Measurements from ENCODE around the gene FCRLB.
"Not testable (repeated sequence)": the region's sequence is repeated elsewhere in the genome, so short reads cannot be mapped to it uniquely, and the experiment has no call there.

Gene FCRLB

GRCh38 chr1:161739865-161740566 is 18.7 kb downstream of the FCRLB start:
- Histone ChIP-seq H3K4me1 (no peaks in the 10 kb centered on the region), H3K9me3 (no peaks in the 10 kb centered on the region), H3K36me3 (replicated peaks) (no peaks in the 10 kb centered on the region), H3K27me3 (ENCODE audit: low read depth) (no peaks in the 10 kb centered on the region), H3K4me3 (no peak overlapping the region)
- no peak for DNase-seq (ENCODE audit: low spot score in 2 of 2)
- in situ Hi-C loops (cut with MboI; ENCODE audit: low sequenced_read_pairs): loop anchor here (5.0 to 25.0 kb wide), 3 partner anchors 255 to 553 kb away; partner anchors contain the start of genes ADAMTS4 and B4GALT3

- no peak for DNase-seq (ENCODE audit: low spot score in 2 of 2)
- Histone ChIP-seq H3K27me3 (ENCODE audit: low read depth) (no peaks in the 10 kb centered on the region), H3K4me3 (no peak overlapping the region), H3K36me3 (replicated peaks) (no peaks in the 10 kb centered on the region), H3K9me3 (no peaks in the 10 kb centered on the region), H3K4me1 (no peaks in the 10 kb centered on the region)
- in situ Hi-C loops (cut with MboI; ENCODE audit: low sequenced_read_pairs): loop anchor here (5.0 to 25.0 kb wide), 3 partner anchors 256 to 554 kb away; partner anchors contain the start of genes ADAMTS4 and B4GALT3
Observed at GRCh38 chr1:161740921-161741320, 19.6 kb downstream of the FCRLB start.

- in situ Hi-C loops (cut with MboI; ENCODE audit: low sequenced_read_pairs): loop anchor here (5.0 to 25.0 kb wide), 3 partner anchors 258 to 556 kb away; partner anchors contain the start of genes ADAMTS4 and B4GALT3
- Histone ChIP-seq H3K4me3 (no peak overlapping the region), H3K4me1 (no peaks in the 10 kb centered on the region), H3K9me3 (no peaks in the 10 kb centered on the region), H3K36me3 (replicated peaks) (no peaks in the 10 kb centered on the region), H3K27me3 (ENCODE audit: low read depth) (no peaks in the 10 kb centered on the region)
- no peak for DNase-seq (ENCODE audit: low spot score in 2 of 2)
Observed at GRCh38 chr1:161743231-161743630, 21.9 kb downstream of the FCRLB start.

GRCh38 chr1:161747801-161748200 is 26.5 kb downstream of the FCRLB start:
- Histone ChIP-seq H3K4me3 (no peak overlapping the region), H3K36me3 (replicated peaks) (peaks cover 21% of the 10 kb centered on the region), H3K4me1 (peaks cover 9% of the 10 kb centered on the region), H3K27me3 (ENCODE audit: low read depth) (no peaks in the 10 kb centered on the region; the same call in 1 of the 2 replicates), H3K9me3 (no peaks in the 10 kb centered on the region)
- in situ Hi-C loops (cut with MboI; ENCODE audit: low sequenced_read_pairs): loop anchor here (10.0 to 25.0 kb wide), 2 partner anchors 263 to 560 kb away; partner anchors contain the start of genes ADAMTS4 and B4GALT3
- DNase-seq (ENCODE audit: low spot score in 2 of 2): no peak

GRCh38 chr1:161749509-161750407 is 28.4 kb downstream of the FCRLB start, which contains the start of gene DUSP12:
DUSP12 (plus strand) TSS chr1:161749786; CDS start chr1:161749802, 16 bp downstream.
- Histone ChIP-seq H3K4me1 (peaks cover 9% of the 10 kb centered on the region), H3K9me3 (no peaks in the 10 kb centered on the region), H3K27me3 (ENCODE audit: low read depth) (no peaks in the 10 kb centered on the region; the same call in 1 of the 2 replicates), H3K4me3 (peak within 1 kb of the TSS; percentile 94), H3K36me3 (replicated peaks) (peaks cover 41% of the 10 kb centered on the region)
- peak; percentile 88 to 97 for DNase-seq (ENCODE audit: low spot score in 2 of 2)
- in situ Hi-C loops (cut with MboI; ENCODE audit: low sequenced_read_pairs): loop anchor here (10.0 to 25.0 kb wide), 2 partner anchors 265 to 562 kb away; partner anchors contain the start of genes ADAMTS4 and B4GALT3

DNA sequence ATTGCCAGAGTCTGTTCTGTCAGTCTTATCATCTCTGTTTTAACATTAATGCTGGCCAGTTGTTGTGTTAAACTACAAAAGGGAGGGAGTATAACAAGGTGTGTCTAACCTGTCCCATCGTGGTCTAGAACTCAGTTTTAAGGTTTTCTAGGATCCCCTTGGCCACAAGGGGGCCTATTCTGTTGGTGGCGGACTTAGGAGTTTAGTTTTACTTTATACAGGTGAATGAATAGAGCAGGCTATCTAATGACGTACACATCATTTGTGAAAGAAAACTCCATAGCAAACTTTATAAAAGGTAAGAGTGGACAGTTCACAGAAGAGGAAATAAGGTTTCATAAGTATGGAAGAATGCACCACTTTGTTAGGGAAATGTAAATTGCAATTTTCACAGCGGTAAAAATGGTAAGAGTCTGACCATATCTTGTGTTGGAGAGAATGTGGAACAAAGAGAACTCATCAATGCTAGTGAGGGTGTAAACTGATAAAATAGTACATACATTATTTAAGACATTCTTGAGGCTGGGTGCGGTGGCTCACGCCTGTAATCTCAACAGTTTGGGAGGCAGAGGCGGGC is 42.3 kb downstream of the FCRLB start:
- no peaks in the 10 kb centered on the region for H3K27me3 ChIP-seq (ENCODE audit: low read depth)
- DNase-seq (ENCODE audit: low spot score in 2 of 2): peak; percentile 50 to 54
- H3K4me1 ChIP-seq: peaks cover 15% of the 10 kb centered on the region; the same call in 1 of the 2 replicates
- H3K4me3 ChIP-seq: no peak overlapping the region
- H3K36me3 ChIP-seq (replicated peaks): peaks cover 2% of the 10 kb centered on the region; the same call in 1 of the 2 replicates
- in situ Hi-C loops (cut with MboI; ENCODE audit: low sequenced_read_pairs): no loop called here
- H3K9me3 ChIP-seq: no peaks in the 10 kb centered on the region

GRCh38 chr1:161766102-161766981 is 45.0 kb downstream of the FCRLB start, which contains the start of gene ATF6:
ATF6 (plus strand) TSS chr1:161766320; CDS start chr1:161766361, 41 bp downstream.
- Histone ChIP-seq H3K9me3 (no peaks in the 10 kb centered on the region), H3K4me3 (peak within 1 kb of the TSS; percentile 76), H3K27me3 (ENCODE audit: low read depth) (no peaks in the 10 kb centered on the region), H3K36me3 (replicated peaks) (0 out of 2 replicates have a peak, but pooled peaks cover 3% of the 10 kb centered on the region), H3K4me1 (peaks cover 15% of the 10 kb centered on the region; the same call in 1 of the 2 replicates)
- DNase-seq (ENCODE audit: low spot score in 2 of 2): peak; percentile 84 to 86
- in situ Hi-C loops (cut with MboI; ENCODE audit: low sequenced_read_pairs): no loop called here

- in situ Hi-C loops (cut with MboI; ENCODE audit: low sequenced_read_pairs): no loop called here
- peaks cover 15% of the 10 kb centered on the region; the same call in 1 of the 2 replicates for H3K4me1 ChIP-seq
- no peak overlapping the region for H3K4me3 ChIP-seq
- DNase-seq (ENCODE audit: low spot score in 2 of 2): no peak
- H3K36me3 ChIP-seq (replicated peaks): 0 out of 2 replicates have a peak, but pooled peaks cover 3% of the 10 kb centered on the region
- H3K9me3 ChIP-seq: no peaks in the 10 kb centered on the region
- no peaks in the 10 kb centered on the region for H3K27me3 ChIP-seq (ENCODE audit: low read depth)
Observed at GRCh38 chr1:161768461-161768860, 47.1 kb downstream of the FCRLB start.

GRCh38 chr1:161768986-161769672 is 47.8 kb downstream of the FCRLB start:
- no peak overlapping the region for H3K4me3 ChIP-seq
- in situ Hi-C loops (cut with MboI; ENCODE audit: low sequenced_read_pairs): no loop called here
- no peaks in the 10 kb centered on the region for H3K27me3 ChIP-seq (ENCODE audit: low read depth)
- H3K36me3 ChIP-seq (replicated peaks): 0 out of 2 replicates have a peak, but pooled peaks cover 3% of the 10 kb centered on the region
- no peaks in the 10 kb centered on the region for H3K9me3 ChIP-seq
- peaks cover 15% of the 10 kb centered on the region; the same call in 1 of the 2 replicates for H3K4me1 ChIP-seq
- DNase-seq (ENCODE audit: low spot score in 2 of 2): no peak

DNA sequence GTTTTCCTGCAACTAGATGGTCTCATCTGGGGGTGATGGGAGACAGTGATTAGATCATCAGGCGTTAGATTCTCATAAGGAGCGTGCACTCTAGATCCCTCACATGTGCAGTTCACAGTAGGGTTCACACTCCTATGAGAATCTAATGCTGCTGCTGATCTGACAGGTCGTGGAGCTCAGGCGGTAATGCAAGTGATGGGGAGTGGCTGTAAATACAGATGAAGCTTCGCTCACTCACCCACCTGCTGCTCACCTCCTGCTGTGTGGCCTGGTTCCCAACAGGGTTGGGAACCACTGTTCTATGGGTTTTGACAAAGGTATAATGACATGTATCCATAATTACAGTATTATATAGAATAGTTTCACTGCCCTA is 48.3 kb downstream of the FCRLB start:
- H3K4me3 ChIP-seq; DNase-seq (ENCODE audit: low spot score in 2 of 2); in situ Hi-C loops (cut with MboI; ENCODE audit: low sequenced_read_pairs); H3K9me3 ChIP-seq; H3K36me3 ChIP-seq (replicated peaks); H3K27me3 ChIP-seq (ENCODE audit: low read depth): not testable (repeated sequence)
- H3K4me1 ChIP-seq: peaks cover 15% of the 10 kb centered on the region; the same call in 1 of the 2 replicates

- Histone ChIP-seq H3K27me3 (ENCODE audit: low read depth) (no peaks in the 10 kb centered on the region), H3K4me3 (no peak overlapping the region), H3K4me1 (peaks cover 15% of the 10 kb centered on the region; the same call in 1 of the 2 replicates), H3K36me3 (replicated peaks) (0 out of 2 replicates have a peak, but pooled peaks cover 3% of the 10 kb centered on the region), H3K9me3 (no peaks in the 10 kb centered on the region)
- DNase-seq (ENCODE audit: low spot score in 2 of 2): no peak
- in situ Hi-C loops (cut with MboI; ENCODE audit: low sequenced_read_pairs): no loop called here
Observed at GRCh38 chr1:161770250-161770649, 48.9 kb downstream of the FCRLB start.

DNA sequence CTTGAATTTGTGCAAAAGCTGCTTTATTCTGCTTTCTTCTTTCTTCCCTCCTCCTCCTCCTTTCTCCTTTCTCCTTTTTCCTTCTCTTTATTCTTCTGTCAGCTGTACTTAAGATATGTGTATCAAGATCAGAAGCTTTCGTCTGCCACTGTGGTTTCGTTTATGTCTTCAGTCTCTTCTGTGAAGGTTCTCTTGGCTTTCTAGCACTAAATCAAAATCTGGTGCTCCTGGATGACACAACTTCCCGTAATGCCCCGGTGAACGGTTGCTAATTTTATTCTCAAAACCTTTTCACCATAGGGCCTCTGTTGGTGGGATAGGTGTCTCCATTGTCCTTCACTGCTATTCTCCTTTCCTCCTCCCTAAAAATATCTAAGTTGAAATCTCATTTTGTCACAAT is 49.8 kb downstream of the FCRLB start:
- H3K4me3 ChIP-seq: no peak overlapping the region
- H3K36me3 ChIP-seq (replicated peaks): 0 out of 2 replicates have a peak, but pooled peaks cover 3% of the 10 kb centered on the region
- no peaks in the 10 kb centered on the region for H3K9me3 ChIP-seq
- DNase-seq (ENCODE audit: low spot score in 2 of 2): no peak
- peaks cover 10% of the 10 kb centered on the region; the same call in 1 of the 2 replicates for H3K4me1 ChIP-seq
- in situ Hi-C loops (cut with MboI; ENCODE audit: low sequenced_read_pairs): no loop called here
- H3K27me3 ChIP-seq (ENCODE audit: low read depth): no peaks in the 10 kb centered on the region

Data from HAP-1 (cell line).